SH-SY5Y (cell line): ENCODE results near the gene ERG28.

Experiments used
- GATA2 ChIP-seq: IDR thresholded peaks from 2 replicates; pipeline ENCODE4 v1.6.1; 2011; ENCODE audit warnings: mild to moderate bottlenecking, low read depth, low read length
- GATA3 ChIP-seq: IDR thresholded peaks from 2 replicates; pipeline ENCODE4 v1.6.1; 2011; ENCODE audit warnings: low read depth, mild to moderate bottlenecking, low read length, moderate library complexity

The ERG28 gene

GRCh38 chr14:75615200-75615599 is 45.5 kb downstream of the ERG28 start:
- TF ChIP-seq GATA2: no peak
- no peak for TF ChIP-seq GATA3

DNA sequence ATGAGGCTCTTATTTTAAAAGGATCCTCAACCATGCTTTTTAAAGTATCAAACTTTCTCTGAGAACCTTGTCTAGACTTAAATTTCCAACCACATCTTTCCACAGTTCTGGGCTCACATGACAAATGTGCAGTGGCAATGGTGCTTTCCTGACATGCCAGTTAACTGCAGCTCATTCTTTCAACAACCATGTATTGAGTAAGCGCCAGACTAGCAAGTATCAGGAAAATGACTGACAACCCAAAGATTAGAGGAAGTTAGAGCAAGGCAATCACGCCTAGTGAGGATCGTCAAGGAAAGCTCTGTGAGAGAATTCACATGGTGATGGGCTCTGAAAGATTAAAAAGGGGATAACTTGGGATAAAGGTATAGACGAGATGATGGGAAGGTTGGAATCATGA is 46.5 kb downstream of the ERG28 start:
- no peak for TF ChIP-seq GATA3
- no peak for TF ChIP-seq GATA2

DNA sequence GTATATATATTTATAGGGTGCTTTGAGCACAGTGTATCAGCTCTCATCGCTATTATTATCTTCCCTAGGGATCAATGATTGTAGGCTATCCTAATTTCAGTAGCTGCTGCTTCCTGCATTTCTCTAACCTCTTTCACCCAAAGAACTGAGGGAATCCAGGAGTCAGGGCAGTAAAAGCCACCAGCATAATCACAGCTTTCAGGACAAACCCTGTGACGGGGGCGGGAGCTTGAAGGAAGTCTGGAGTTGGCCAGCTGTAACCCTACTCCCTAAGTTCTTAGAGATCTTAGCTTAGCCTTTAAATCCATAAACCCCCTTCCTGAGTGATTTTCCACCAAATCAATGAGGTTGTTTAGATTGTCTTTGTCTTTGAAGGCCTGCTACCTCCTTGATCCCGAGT is 48.5 kb downstream of the ERG28 start:
- no peak for TF ChIP-seq GATA2

GRCh38 chr14:75610834-75611233 is 49.8 kb downstream of the ERG28 start:
- no peak for TF ChIP-seq GATA2
- TF ChIP-seq GATA3: no peak

DNA sequence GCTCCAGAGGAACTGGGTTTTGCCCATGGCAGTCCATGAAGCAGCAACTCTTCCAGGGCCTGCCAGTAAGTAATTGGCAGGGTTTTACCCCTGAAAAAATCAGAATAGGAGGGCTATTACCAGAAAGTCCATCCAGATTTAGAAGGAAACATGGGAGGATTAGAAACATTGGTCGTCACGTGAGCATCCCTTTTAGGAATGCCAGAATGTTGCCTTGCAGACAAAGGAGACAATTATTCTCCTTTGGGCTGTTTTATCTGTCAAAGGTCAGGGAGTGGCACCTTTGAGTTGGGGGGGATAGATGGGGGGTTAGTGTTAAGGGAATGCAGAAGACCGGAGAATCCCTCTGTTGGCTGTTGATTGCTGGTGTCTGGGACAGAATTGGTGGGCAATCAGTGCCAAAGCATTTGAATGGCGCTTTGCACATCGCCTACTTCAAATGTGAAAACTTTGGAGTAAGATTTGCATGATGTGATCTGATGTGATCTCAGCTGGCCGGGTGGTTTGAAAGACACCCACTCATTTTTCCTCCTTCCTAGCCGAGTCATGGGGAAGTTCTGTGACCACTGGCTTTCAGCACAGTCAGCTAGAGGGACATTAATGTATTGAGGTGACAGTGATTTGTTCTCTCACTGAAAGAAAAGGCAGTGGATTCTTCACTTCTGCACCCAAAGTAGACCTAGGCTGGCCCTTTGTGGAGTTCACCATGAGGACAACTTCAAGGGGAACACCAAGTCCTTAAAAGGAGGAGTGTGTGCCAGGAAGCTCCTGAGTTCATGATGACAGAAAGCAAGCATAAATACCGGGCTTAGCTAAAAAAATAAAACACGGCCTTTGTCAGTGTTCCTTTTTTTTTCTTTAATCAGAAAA is 50.8 kb downstream of the ERG28 start:
- TF ChIP-seq GATA2 (no peak), GATA3 (no peak)

- TF ChIP-seq GATA3: no peak
- no peak for TF ChIP-seq GATA2
These were observed 51.6 kb downstream of the ERG28 start for GRCh38 chr14:75609116-75609515.

DNA sequence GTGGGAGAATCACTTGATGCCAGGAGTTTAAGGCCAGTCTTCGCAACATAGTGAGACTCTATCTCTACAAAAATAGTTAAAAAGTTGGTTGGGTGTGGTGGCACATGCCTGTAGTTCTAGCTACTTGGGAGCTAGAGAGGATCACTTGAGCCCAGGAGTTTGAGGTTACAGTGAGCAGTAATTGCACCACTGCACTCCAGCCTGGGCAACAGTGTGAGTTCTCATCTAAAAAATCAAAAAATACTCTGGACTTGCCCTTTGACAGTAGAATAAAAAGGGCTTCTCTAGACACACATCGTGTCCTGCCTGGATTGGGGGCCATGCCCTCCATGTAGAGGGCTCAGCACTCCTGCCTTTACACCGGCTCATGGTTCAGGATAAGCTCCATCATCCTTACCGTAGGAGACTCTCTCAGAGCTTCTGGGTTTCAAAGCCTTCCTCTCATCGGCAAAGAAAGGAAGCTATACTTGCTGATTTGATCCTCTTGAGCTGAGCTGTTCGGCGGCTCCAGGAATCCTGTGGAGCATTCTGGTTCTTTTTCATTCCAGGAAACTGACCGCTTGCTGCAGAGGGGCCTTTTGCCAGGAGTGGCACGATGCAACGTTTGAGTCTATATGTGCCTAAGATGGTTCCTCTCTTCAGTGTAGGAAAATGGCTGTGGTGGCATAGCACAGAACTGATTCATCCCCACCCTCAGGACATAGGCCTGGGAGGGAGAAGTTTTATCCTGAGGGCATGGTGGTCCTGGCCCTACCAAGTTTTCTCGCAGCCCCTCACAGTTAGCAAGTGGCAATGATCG is 52.6 kb downstream of the ERG28 start:
- TF ChIP-seq GATA3 (no peak), GATA2 (no peak)

GRCh38 chr14:75607044-75607443 is 53.6 kb downstream of the ERG28 start:
- no peak for TF ChIP-seq GATA2
- TF ChIP-seq GATA3: no peak

DNA sequence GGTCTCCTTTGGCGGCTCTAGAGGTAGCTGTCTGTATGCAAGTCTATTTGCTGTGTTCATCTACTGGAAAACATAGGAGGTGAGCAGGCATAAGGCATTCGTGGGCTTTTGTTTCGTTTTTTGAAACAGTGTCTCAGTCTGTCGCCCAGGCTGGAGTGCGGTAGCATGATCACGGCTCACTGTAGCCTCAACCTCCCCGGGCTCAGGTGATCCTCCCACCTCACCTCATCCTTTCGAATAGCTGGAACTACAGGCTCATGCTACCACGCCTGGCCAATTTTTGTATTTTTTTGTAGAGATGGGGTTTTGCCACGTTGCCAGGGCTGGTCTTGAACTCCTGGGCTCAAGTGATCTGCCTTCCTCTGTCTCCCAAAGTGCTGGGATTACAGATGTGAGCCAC is 54.8 kb downstream of the ERG28 start:
- no peak for TF ChIP-seq GATA2
- no peak for TF ChIP-seq GATA3

- TF ChIP-seq GATA3 (no peak), GATA2 (no peak)
These were observed 55.5 kb downstream of the ERG28 start for GRCh38 chr14:75604979-75605851.

- TF ChIP-seq GATA3 (no peak), GATA2 (no peak)
These were observed 58.2 kb downstream of the ERG28 start for GRCh38 chr14:75602503-75602902.
